Uterus (tissue), 4 donors: ENCODE data around the gene IER2. TPM values are rescaled to one million over a fixed set of nuclear protein-coding genes. Genes with fewer than 3 reads are reported as not detected.

Source experiments
- DNase-seq, 2 donors: peaks; one replicate each; pipeline ENCODE4 v3.0.0-alpha.2; 2019 to 2020
- H3K27ac ChIP-seq, 2 donors: fragments of 200-600 bp; sonication (generic); 1 replicate in 1 of 2; 2 replicates in 1 of 2; pipeline ENCODE4 v1.5.1; 2016 to 2018
- H3K27me3 ChIP-seq, 2 donors: fragments of 200-600 bp; sonication (generic); one replicate each; pipeline ENCODE4 v1.5.1; 2018 to 2019; ENCODE audit warnings: control low read depth in 1 of 2
- H3K36me3 ChIP-seq, 2 donors: fragments of 200-600 bp; sonication (generic); one replicate each; pipeline ENCODE4 v1.5.1; 2019; ENCODE audit warnings: control low read depth in 1 of 2
- H3K4me1 ChIP-seq, 2 donors: fragments of 200-600 bp; sonication (generic); one replicate each; pipeline ENCODE4 v1.5.1; 2018 to 2019; ENCODE audit warnings: control low read depth in 1 of 2
- H3K4me3 ChIP-seq, 2 donors: fragments of 200-600 bp; sonication (generic); 1 replicate in 1 of 2; 2 replicates in 1 of 2; pipeline ENCODE4 v1.5.1; 2018 to 2019; ENCODE audit warnings: mild to moderate bottlenecking in 1 of 2
- H3K9me3 ChIP-seq, 2 donors: fragments of 200-600 bp; sonication (generic); one replicate each; pipeline ENCODE4 v1.5.1; 2019; ENCODE audit warnings: control low read depth in 1 of 2
- CTCF ChIP-seq, 4 experiments: fragments of 200-600 bp in 2 of 4; fragments of 450-650 bp in 2 of 4; sonication (generic) in 2 of 4; IDR thresholded peaks; one replicate each; pipeline ENCODE4 v1.5.1; 2016 to 2019; ENCODE audit warnings: antibody characterized with exemption in 4 of 4, mild to moderate bottlenecking in 2 of 4, moderate library complexity in 1 of 4
- POLR2A ChIP-seq, 2 donors: fragments of 450-650 bp; IDR thresholded peaks; one replicate each; pipeline ENCODE4 v1.6.1; 2016; ENCODE audit warnings: antibody characterized with exemption in 2 of 2, mild to moderate bottlenecking in 1 of 2, moderate library complexity in 1 of 2
- intact Hi-C: fragments of 100-400 bp; cut with DNase I; formaldehyde crosslinking; loops from one replicate; pipeline ENCODE4 v1.15.1; 2023; ENCODE audit warnings: low total_unique reads
- total RNA-seq, 4 donors: library from RNA; depleted of rRNA in 3 of 4; stranded (reverse); fragments of >200 nt in 3 of 4; gene quantifications; one replicate each; pipeline versions ENCODE4 v1.1.0 to v1.2.4, GENCODE V29; 2014 to 2023
- donor health status: DM: yes; HTN: yes; CAD: no.

IER2 gene
- total RNA-seq, 4 donors from 2014 or later = 15.1 to 108 (median 66.7) TPM

DNA sequence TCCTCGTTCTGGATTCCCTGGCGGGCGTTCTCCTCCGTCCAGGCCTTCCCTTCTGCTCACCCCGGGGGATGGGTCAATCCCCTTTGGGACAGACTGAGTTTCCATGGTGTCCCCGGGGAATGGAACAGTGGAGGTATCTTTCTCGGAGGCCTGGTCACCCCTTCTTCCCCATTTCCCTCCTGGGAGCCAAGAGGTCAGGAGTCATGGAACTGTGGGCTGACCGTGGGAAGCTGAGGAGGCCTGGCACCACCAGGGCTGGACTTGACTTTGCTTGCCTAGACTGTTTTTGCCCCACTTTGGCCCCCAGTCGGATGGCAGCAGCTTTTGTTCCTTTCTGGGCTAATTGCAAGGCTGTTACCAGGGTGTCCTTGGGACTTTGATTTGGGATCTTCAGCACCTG, 30.2 kb upstream of the IER2 start:
- Histone ChIP-seq H3K4me1 (peaks cover 0 to 26% of the 10 kb centered on the region in 2 donors), H3K4me3 (no peak overlapping the region), H3K9me3 (no peaks in the 10 kb centered on the region), H3K27me3 (no peaks in the 10 kb centered on the region), H3K27ac (no peak overlapping the region), H3K36me3 (no peaks in the 10 kb centered on the region)
- TF ChIP-seq CTCF (IDR thresholded peaks at IDR 0.05) (no peak), POLR2A (IDR thresholded peaks at IDR 0.05) (no peak)
- intact Hi-C loops = no loop called here
- no peak for DNase-seq

DNA sequence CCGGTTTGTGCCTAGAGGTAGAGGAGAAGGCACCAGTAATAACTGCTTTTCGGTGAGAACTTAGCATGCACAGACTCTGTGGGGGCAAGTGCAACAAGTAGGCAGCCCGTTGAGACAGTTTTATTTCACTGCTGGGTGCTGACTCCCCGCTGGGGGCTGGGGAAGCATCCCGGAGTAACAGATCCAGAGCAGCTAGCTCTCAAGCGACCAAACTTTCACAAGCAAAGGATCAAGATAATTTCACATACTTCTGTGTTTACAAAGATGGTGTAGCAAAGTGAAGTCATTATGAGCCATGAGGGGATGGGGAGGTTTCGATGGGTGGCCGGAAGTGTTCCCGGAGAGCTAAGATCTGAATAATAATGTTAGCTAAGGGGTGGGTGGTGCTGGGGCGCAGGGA, 29.4 kb upstream of the IER2 start:
- Histone ChIP-seq H3K27me3 (no peaks in the 10 kb centered on the region), H3K4me1 (peaks cover 0 to 19% of the 10 kb centered on the region in 2 donors), H3K9me3 (no peaks in the 10 kb centered on the region), H3K27ac (no peak overlapping the region), H3K4me3 (no peak overlapping the region), H3K36me3 (no peaks in the 10 kb centered on the region)
- TF ChIP-seq CTCF (IDR thresholded peaks at IDR 0.05) (no peak), POLR2A (IDR thresholded peaks at IDR 0.05) (no peak)
- DNase-seq = no peak
- intact Hi-C loops = no loop called here

DNA sequence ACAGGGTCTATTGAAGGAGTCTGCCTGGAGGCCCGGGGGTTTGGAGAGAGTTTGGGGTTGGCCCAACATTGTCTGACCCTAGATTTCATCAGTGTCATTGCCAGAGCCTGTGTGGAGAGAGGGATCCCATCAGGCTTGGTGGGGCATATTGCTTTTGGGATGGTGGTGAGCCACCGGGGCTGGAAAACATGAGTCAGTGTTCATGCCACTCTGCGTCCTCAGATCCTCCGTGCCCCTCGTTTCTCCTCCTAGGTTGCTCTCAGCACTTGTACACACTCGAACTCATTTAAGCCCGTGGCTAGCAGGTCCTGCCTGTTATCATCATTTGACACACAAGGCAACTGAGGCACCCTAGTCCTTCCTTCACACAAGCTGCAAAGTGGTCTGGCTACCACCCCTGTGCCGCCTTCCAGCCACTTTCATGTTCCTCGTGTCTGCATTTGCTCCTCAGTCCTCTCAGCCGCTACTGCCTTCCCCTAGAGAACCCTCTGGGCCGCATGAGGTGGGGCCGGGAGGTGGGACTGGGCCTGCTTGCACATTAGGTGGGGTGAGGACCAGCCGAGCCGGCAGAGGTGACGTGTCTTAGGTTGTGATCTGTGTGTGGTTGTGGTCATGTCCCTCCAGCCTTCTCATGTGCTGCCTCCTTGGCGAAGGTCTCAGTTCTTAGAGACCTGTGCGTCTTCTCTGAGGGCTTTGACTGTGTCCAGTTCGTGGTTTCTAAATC, 28.5 kb upstream of the IER2 start:
- no peak for DNase-seq
- no peak overlapping the region for H3K27ac ChIP-seq
- no peaks in the 10 kb centered on the region for H3K36me3 ChIP-seq
- intact Hi-C loops = no loop called here
- no peak overlapping the region for H3K4me3 ChIP-seq
- TF ChIP-seq POLR2A (IDR thresholded peaks at IDR 0.05) (no peak), CTCF (IDR thresholded peaks at IDR 0.05) (no peak)
- H3K27me3 ChIP-seq = no peaks in the 10 kb centered on the region
- no peaks in the 10 kb centered on the region for H3K9me3 ChIP-seq
- H3K4me1 ChIP-seq = peaks cover 0 to 14% of the 10 kb centered on the region in 2 donors

GRCh38 chr19:13122275-13122878, 27.8 kb upstream of the IER2 start:
- intact Hi-C loops = no loop called here
- Histone ChIP-seq H3K9me3 (no peaks in the 10 kb centered on the region), H3K4me3 (no peak overlapping the region), H3K36me3 (no peaks in the 10 kb centered on the region), H3K27me3 (no peaks in the 10 kb centered on the region), H3K27ac (no peak overlapping the region), H3K4me1 (peaks cover 0 to 14% of the 10 kb centered on the region in 2 donors)
- TF ChIP-seq CTCF (IDR thresholded peaks at IDR 0.05) = no peak
- no peak for TF ChIP-seq POLR2A (IDR thresholded peaks at IDR 0.05)
- no peak for DNase-seq
